ENCODE results near the gene GRM2.
"Not testable (repeated sequence)": the region's sequence is repeated elsewhere in the genome, so short reads cannot be mapped to it uniquely, and the experiment has no call there.

GRM2 gene

DNA sequence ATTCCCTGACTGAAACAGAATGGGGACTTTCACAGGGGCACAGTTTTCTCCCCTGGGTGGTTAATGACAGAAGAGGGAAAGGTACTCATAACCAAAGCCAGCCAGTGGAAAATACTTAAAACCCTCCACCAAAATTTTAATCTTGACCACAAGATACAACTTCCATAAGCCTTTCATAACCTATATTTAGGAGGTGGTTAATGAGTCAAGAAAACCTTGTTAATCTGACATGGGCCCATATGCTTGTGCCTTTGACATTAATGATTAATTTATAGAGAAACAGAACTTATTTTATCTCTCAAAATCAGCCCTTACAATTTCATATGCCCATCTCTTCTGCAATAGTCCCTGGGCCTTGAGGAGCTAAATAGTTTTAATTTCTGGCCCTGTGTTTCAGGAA lies 41.0 kb downstream of the GRM2 start:
- no peak for TF ChIP-seq ZNF274 (IDR thresholded peaks at IDR 0.05; ENCODE audit: low read depth, low read length)
- H3K4me3 ChIP-seq (ENCODE audit: low read length): no peak overlapping the region

DNA sequence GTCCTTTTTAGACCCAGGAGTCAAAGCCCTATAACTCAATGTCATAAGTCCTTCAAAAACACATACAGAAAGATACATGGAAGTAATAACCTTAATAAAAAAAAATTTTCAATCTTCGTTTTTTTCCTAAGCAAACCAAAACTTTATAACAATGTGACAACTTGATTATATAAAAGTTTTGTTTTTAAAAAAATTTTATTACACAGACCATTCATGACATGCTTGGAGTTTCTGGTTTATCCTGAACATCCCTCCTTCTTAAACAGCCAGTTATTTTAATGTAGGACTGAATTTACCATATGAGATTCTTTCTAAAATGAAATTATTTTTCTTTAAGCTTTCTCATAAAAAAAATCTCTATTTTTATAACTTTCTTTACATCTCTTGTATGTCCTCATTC lies 41.5 kb downstream of the GRM2 start:
- H3K4me3 ChIP-seq (ENCODE audit: low read length): no peak overlapping the region
- no peak for TF ChIP-seq ZNF274 (IDR thresholded peaks at IDR 0.05; ENCODE audit: low read depth, low read length)

GRCh38 chr3:51750878-51751277 lies 44.0 kb downstream of the GRM2 start:
- no peak for TF ChIP-seq ZNF274 (IDR thresholded peaks at IDR 0.05; ENCODE audit: low read depth, low read length)

DNA sequence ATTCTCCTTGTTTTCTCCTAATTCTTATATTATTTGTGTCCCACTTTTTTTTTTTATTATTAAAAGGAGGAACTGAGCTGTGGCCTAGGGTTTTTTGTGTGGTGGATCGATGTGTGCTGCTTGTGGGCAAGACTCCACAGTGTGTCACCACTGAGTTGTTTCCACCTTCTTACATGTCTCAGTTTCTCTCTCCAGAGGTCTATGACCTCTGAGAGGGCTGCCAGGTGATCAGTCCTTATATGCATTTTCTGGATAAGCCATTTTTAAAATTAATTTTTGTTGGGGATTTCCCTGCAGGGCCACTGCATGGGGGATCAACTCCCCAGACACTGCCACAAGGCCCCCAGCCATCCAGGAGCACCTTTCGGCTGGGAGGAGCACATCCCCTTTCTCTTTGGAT lies 44.4 kb downstream of the GRM2 start:
- no peak for TF ChIP-seq ZNF274 (IDR thresholded peaks at IDR 0.05; ENCODE audit: low read depth, low read length)
- no peak overlapping the region for H3K4me3 ChIP-seq (ENCODE audit: low read length)

More at GRCh38 chr3:51750878-51751277, 44.0 kb downstream of the GRM2 start:
- no peak overlapping the region for H3K4me3 ChIP-seq (ENCODE audit: low read length)

DNA sequence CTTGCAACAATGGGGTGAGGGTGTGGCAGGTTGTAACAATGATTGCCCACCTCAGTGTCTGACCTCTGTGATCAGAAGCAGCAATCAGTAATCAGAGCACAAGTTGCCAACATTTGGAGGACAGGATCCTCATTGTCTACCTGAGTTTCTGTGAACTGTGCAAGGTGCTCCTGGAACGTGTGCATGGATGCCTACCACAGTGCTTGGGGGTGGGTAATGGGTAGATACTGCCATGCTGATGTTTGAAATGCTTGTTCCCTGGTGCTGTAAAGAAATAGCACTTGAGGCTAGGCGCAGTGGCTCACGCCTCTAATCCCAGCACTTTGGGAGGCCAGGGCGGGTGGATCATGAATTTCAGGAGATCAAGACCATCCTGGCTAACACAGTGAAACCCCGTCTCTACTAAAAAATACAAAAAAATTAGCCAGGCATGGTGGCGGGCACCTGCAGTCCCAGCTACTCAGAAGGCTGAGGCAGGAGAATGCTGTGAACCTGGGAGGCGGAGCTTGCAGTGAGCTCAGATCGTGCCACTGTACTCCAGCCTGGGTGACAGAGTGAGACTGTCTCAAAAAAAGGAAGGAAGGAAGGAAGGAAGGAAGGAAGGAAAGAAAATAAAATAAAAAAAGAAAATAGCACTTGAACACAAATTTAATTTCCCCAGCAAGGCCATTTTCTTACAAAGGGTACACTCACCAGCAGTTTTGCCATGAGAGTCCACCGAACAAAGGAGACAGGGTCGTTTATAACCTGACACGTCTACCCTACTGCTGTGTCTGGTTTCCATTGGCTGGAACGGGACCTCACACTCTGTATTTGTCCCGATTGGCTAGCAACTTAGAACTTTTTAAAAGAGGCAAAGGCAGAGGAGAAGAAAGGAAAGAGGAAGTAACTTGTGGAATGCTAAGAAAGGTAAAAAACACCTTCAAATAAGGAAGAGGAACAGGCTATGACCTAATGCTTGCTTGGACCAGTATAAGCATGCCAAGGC lies 47.2 kb downstream of the GRM2 start:
- not testable (repeated sequence) for H3K4me3 ChIP-seq (ENCODE audit: low read length)

DNA sequence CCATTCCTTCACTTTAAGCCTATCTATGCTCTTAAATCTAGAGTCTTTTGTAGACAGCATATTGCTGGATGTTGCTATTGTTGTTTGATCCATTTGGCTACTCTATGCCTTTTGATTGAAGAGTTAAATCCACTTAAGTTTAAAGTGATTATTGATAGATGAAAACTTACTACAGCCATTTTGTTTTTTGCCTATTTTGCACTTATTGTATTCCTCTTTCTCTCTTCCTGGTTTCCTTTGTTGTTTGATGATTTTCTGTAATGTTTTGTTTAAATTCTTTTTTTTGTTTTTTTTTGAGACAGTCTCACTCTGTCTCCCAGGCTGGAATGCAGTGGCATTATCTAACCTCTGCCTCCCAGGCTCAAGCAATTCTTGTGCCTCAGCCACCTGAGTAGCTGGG lies 52.3 kb downstream of the GRM2 start:
- no peak for TF ChIP-seq ZNF274 (IDR thresholded peaks at IDR 0.05; ENCODE audit: low read depth, low read length)
- H3K4me3 ChIP-seq (ENCODE audit: low read length): no peak overlapping the region

Data from GM08714 (cell line).